ENCODE results near the gene LRRC8A.
A peak's percentile ranks its signal among the peaks of the same experiment; 100 is the strongest.
"Not testable (repeated sequence)": the region's sequence is repeated elsewhere in the genome, so short reads cannot be mapped to it uniquely, and the experiment has no call there.

The LRRC8A gene

DNA sequence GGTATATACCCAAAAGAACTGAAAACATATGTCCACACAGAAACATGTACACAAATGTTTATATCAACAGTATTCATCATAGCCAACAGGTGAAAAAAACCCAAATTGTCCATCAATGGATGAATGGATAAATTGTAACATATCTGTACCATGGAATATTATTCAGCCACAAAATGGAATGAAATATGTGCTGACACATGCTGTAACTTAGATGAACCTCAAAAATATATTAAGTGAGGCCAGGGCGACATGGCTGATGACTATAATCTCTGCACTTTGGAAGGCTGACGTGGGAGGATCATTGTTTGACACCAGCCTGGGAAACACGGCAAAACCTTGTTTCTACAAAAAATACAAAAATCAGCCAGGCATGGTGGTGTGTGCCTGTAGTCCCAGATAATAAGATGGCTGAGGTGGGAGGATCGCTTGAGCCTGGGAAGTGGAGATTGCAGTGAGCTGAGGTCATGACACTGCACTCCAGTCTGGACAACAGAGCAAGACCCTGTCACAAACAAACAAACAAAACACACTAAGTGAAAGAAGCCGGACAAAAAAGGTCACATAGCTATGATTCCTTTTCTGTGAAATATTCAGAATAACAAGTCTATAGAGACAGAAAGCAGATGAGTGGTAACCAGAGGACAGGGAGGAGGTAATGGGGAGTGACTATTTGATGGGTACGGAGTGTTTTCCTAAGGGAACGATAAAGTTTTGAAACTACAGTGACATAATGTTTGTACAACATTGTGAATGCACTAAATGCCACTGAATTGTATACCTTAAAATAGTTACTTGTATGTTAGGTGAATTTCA lies 11.6 kb upstream of the LRRC8A start:
- DNase-seq: no peak

DNA sequence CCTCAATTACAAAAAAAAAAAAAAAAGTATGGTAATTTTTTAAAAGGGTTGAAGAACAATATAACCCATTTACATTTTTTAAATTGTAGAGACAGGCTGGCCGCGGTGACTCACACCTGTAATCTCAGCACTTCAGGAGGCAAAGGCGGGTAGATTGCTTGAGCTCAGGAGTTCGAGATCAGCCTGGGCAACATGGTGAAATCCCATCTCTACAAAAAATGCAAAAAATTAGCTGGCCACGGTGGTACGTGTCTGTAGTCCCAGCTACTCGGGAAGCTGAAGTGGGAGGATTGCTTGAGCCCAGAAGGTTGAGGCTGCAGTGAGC lies 11.0 kb upstream of the LRRC8A start:
- DNase-seq: not testable (repeated sequence)

DNA sequence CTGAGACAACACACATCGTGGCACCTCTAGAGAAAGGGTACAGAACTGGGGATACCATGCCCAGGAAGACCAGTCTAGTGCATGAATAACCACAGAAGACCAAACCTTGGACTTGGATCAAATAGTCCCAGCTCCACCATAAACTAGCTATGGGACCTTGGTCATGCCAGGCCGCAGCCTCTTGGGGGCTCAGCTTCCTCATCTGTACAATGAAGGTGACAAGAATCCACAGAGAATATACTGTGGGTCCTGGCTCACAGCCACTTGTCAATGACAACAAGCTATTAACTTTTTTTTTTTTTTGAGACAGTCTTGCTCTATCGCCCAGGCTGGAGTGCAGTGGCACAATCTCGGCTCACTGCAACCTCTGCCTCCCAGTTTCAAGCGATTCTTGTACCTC lies 4.1 kb upstream of the LRRC8A start:
- no peak for DNase-seq

DNA sequence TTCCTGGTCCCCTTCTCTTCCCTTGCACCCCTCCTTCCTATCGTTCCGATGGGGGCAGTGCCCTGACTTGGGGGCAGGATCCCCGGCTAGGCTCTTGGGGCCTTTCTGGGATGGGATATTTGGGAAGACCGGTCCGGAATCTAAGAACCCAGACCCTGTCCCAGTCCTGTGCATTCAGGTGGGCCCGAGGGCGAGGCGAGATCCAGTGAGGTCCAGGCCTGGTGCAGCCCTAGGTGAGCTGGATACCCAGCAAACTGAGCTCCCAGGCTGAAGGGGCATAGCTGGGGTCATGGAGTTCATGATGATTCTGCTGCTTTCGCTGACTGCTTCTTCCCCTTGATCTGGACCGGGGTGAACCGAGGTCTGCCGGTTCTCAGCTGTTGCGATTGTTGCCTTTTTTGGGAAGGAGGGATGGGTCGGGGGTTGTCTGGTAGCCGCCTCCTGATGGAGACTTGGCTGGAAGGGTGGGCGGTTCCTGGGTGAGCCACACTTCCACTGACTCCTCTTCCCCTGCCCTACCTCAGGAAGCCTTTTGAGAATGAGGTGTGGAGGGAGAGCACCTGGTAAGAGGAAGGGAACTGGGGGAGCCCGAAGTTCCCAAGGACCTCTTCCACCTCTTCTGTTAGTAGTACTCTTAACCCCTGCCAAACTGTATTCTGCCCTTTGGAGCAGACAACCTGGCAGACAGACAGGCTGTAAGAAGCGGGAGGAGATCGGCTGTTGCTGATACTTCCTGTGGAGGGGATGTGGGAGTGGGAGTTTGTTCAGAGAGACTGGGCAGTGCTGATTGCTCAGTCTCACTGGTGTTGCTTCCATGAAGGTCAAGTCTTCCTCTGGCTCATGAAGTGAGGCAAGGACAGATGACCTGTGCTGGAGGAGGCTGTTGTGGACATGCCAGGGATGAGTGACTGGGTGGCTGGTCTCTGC lies 1.0 kb downstream of the LRRC8A start:
- peak in 1 of 3 experiments; percentile 61 for DNase-seq

DNA sequence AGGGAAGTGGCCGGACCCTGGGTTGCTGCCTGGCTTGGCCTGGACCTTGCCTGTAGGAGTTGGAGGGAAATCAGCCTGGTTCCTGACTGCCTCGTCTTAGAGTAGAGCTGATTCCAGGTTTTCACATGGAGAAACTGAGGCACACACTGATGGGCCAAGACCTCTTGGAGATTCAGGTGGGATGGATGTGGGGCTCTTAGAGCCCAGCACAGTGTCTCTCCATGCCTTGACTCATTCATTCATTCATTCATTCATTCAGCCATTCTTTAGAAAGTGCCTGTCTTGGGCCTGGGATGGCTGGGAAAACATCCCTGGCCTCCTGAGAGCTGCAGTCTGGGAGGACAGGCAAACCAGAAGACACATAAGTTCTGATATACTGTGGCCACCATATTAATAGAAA lies 2.2 kb downstream of the LRRC8A start:
- no peak for DNase-seq

DNA sequence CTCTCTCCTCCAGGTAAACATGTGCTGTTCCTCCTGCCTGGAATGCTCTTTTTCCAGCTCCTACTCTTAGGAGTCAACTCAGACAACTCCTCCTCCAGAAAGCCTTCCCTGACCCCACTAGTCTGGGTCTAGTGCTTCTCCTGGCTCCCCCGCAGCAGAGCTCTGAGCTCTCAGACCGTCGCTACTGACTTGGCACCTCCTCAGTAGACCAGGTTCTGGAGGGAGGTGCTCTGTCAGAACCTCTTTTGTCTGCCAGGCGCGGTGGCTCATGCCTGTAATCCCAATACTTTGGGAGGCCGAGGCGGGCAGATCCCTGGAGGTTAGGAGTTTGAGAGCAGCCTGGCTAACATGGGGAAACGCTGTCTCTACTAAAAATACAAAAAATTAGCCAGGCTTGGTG lies 3.4 kb downstream of the LRRC8A start:
- DNase-seq: no peak

DNA sequence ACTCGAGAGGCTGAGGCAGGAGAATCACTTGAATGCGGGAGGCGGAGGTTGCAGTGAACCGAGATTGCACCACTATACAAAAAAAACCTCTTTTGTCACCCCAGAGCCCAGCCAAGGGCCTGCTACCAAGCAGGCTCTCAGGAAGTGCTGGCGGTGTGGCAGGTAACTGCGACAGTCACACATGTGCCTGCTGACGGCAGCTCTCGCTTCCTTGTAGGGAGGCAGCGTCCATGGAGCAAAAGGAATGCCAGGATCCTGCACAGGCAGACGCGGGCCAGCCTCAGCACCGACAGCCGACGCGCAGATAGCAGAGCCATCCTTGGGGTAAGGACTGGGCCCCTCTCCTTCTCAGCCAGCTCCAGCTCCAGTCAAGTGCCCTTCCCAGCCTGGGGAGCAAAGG lies 3.9 kb downstream of the LRRC8A start:
- no peak for DNase-seq

DNA sequence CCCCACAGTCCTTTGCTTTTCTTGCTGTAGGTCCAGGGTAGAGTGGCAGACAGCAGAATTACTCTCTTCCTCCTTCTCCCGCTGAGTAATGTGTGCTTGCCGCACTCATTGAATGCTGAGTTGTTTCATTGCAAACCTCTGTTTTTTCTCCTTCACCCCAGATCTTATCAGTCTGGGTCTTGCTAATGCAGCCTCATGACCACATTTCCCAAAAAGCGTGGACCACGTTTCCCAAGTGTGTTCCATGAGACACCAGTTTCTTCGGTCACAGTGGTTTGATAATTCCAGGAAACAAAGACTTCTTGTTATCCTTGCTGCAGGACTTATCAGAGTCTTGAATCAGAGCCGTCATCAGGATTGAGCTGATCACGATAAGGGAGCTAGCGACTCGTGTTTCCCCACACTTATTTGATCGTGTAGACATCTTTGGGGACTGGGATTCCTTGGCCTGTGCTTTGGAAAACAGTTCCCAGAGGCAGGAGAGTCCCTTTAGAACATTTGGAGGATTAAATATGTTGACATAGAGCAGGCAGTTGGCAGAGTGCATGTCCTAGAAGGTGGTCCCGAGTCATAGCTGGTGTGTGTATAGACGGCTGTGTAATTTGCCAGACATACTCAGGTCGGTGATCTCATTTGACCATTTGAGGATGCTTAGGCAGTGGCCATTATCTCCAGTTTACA lies 4.4 kb downstream of the LRRC8A start:
- DNase-seq: no peak

DNA sequence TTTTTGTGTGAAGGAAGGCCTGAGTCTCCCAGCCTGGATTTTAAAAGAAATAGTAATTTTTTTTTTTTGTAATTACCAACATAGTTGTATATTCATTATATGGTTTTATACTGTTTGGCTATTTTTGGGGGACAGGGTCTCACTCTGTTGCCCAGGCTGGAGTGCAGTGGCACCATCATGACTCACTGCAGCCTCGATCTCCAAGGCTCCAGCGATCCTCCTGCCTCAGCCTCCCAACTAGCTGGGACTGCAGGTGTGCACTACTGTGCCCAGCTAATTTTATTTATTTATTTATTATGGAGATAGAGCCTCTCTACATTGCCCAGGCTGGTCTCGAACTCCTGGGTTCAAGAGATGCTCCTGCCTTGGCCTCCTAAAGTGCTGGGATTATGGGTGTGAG lies 5.1 kb downstream of the LRRC8A start:
- DNase-seq: no peak

DNA sequence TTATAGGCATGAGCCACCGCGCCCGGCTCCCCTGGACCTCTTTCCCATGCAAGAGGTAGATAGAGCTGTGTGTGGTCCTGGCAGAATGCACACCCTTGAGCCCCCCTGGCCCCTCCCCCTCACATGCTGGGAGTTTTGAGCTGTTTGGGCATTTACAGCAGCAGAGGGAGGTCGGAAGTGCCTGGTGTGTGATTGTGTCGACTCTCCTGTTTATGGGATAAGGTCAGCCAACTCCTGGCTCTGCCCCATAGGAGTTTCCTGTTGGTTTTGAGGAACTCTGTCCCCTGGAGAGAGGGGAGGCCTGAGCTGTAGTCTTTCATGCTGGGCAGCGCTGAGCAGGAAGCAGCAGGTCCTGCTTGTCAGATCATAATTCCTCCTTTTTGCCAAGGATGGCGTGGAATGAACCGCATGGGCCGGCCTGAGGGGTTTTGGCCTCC lies 6.0 kb downstream of the LRRC8A start:
- DNase-seq: no peak

DNA sequence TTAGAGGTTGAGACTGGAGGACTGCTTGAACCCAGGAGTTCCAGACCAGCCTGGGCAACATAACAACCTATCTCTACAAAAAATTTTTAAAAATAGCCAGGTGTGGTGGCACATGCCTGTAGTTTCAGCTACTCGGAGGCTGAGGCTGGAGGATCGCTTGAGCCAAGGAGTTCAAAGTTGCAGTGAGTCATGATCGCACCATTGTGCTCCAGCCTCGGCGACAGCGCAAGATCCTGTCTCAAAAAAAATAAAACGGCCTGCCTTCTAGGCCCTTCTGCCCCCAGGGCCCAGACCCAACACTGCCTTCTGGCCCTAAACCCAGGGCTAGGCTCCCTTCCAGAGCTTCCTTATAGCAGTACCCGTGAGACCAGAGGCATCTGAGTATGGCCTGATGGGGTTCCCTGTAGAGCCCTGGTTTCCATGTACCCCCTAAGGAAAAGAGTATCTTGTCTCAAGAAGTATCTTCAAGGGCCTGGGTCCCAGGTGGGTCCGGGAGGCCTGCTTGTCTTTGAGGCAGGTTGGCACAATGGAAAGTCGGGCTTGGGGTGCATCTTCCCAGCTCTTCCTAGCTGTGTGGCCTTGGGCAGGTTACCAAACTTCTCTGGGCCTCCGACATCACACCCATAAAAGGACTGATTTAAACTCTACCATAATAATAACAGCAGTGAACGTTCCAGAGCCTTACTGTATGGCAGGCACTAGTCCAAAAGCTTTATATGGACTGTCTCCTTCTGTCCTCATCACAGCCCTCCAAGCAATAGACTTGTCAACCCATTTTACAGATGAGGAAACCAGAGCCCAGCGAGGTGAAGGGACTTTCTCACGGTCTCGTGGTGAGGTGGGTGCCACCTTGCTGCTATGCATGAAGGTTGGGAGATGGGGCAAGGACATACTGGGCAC lies 9.6 kb downstream of the LRRC8A start:
- no peak for DNase-seq

DNA sequence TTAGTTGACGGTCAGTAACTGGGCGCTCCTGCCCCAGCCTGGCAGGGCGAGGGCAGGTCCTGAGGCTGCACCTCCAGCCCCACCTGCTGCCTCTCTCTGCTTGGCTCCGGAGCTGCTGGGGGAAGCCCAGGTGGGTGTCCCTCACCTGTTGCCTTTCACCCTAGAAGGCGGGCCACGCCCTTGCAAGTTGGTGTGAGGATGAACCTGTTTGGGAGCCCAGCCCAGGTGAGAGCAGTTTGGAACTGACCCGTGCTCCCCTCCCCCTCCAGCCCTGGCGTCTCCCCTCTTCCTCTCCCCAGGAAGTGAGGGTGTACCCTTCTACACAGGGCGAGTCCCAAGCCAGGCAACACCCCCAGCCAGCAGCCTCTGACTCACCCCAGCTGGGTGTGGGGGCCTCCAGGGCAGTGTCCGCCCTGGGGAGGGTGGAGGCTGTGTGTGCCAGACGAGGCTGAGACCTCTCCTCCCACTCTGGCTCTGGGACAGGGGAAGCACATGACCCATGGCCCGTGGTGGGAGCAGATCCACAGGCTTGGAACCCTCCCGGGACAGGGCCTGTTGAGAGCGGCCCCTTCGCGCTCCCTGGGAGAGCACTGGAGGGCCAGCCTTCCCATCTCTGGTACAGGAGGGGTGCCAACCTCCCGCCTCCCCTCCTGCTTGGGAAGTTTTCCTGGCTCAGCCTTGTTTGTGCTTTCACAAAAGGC lies 10.4 kb downstream of the LRRC8A start:
- DNase-seq: no peak

DNA sequence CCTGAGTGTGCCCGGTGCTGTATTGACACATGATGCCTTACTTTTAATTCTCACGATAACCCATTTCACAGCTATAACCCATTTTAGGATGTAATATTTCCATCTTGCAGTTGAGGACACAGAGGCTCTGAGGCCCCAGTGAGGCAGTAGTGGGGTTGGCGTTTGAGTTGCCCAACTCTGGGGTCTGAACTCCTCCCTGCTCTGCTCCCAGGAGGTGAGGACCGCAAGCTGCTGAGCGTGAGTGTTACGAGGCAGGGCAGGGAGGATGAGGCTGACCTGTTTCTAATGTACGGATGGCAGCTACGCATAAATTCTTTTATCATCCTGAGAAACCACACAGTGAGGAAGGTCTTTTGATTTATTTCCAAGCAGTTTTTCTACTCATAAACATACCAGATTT lies 11.4 kb downstream of the LRRC8A start:
- no peak for DNase-seq

DNA sequence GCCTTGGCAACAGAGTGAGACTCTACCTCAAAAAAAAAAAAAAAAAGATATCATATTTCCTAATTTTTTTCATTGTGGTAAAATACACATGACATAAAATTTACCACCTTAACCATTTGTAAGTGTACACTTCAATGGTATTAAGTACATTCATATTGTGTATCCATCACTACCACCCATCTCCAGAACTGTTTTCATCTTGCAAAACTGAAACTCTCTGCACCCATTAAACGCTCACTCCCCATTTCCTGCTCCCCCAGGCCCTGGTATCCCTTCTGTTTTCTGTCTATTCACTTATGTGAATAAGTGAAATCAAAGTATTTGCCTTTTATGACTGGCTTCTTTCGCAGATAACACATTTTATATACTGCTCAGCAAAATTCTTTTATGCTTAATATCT lies 12.8 kb downstream of the LRRC8A start:
- DNase-seq: no peak

DNA sequence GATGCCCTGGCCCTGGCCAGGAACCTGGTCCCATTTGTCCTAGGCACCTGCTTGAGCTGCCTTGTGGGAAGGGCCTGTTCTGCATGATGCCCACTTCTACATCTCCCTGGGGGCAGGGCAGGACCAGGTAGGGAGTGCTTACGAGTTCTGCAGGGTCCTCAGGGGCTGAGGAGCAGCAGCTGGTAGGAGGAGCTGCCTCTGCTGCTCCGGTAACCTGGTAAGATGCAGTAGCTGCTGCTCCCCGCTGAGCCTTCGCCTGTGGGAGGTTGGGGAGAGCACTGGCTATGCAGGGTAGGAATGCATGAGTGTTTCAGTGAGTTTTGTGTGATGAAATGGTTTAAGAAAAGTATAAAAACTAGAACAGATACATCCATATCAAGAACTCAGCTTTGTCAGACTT lies 13.6 kb downstream of the LRRC8A start:
- peak in 2 of 3 experiments; percentile 22 to 29 for DNase-seq

DNA sequence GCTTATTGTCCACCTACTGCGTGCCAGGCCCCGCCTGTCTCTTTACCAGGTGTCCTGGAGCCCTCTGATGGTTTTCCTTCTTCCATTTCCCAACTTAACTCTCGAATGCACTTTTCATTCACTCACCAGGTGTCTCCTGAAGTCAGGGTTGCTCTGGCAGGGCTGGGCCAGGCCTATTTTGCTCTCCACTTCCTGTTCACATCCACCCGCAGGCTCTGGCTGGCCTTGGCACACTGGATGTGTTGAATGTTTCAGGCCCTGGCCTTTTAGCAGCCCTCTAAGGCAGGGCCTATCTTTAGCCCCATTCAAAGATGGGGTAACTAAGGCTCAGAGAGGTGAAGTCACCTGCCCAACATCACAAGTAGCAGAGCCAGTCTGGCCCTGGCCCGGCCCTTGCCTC lies 16.4 kb downstream of the LRRC8A start:
- DNase-seq: no peak

DNA sequence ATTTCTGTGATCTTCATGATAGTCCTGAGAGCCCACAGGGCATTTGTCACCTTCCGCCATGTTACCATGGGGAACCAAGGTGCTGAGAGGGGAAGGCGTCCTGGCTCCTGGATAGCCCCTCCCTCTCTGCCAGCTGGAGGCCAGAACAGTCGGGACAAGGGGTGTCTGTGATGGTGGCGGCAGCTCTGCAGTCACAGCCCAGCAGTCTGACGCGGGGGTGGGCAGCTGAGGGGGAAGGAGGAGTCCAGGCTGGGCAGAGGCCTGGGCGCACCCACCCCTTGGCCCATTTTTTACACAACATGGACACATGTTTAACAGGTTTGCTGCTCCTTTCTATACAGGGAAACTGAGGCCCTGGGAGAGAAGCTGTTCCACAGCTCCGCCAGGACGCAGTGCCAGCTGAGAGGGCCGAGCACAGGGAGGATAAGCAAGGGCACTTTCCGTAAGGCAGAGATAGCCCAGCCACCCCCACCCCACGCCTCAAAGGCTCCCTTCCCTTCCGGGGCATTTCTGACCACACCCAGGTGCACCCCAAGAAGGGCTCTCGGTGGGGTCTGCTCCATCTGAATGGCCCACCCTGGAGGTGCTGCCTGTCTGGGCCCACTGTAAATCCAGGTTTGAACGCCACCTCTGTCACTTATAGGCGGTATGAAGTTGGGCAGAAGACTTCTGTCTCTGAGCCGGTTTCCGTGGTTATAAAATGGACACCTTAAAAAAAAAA lies 17.1 kb downstream of the LRRC8A start:
- DNase-seq: no peak

DNA sequence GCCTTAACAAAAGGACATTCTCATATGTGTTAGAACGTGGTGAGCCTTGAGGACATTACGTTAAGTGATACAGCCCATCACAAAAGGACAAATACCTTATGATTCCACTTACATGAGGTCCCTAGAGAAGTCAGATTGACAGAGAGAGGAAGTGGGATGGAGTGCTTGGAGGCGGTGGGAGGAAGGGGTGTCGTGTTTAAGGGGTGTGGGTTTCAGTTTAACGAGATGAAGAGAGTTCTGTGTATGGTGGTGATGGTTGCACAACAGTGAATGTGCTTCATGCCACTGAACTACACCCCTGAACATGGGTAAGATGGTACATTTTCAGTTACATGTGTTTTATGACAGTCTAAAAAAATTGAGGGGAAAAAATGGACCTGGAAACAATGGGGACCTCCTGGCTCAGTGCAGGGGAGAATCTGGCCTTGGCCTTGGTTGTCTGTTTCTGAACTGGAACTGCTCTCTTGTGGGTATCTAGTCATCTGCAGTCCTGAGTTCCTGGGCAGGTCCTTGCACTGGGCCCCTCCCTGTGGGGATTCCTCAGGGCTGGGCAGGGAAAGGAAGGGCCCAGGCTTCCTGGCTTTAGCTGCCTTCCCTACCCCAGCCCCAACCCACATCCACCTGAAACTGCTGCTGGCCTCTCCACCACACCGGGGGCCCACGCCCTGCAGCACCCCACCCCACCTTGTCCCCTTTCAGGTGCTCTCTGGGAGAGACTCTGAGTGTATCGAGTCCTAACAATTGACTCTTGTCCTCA lies 17.8 kb downstream of the LRRC8A start:
- no peak for DNase-seq

DNA sequence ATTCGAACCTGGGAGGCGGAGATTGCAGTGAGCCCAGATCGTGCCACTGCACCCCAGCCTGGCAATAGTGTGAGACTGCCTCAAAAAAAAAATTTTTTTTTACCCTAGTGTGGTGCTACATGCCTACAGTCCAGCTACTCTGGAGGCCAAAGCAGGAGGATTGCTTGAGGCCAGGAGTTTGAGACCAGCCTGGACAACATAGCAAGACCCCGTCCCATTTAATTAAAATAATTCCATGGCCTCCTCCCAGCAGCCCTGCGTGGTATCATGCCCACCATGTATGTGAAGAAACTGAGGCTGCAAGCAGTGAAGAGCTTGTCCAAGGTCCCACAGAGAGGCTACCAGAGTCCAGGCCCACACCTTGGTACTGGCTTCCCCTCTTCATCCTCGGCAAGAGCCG lies 19.4 kb downstream of the LRRC8A start:
- DNase-seq: no peak

DNA sequence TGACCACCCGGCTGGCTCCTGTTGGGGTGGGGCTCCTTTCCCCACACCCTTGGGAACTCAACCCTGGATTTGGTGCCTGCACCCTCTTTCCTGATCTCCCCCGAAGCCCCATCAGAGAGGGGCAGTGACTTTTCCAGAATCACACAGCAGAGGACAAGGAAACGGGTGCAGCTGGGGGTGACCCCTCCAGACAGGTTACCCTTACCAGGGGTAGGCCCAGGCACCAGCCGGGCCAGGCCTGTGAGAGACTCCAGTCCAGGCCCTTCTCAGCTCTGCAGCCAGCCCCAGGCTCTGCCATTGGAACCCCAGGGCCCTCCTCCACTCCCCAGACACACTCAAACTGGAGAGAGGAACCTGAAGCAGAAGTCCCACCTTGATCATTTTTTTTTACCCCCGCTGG lies 19.9 kb downstream of the LRRC8A start:
- no peak for DNase-seq
